ENCODE measurements around the gene TECR. TPM values are rescaled to one million over a fixed set of nuclear protein-coding genes. Genes with fewer than 3 reads are reported as not detected.

TECR gene
- total and polyA plus RNA-seq, 2 of the 13 experiments (the other 11 are each of a cell fraction or from before 2014, with no cell fraction given), result 54.9 to 121 TPM

DNA sequence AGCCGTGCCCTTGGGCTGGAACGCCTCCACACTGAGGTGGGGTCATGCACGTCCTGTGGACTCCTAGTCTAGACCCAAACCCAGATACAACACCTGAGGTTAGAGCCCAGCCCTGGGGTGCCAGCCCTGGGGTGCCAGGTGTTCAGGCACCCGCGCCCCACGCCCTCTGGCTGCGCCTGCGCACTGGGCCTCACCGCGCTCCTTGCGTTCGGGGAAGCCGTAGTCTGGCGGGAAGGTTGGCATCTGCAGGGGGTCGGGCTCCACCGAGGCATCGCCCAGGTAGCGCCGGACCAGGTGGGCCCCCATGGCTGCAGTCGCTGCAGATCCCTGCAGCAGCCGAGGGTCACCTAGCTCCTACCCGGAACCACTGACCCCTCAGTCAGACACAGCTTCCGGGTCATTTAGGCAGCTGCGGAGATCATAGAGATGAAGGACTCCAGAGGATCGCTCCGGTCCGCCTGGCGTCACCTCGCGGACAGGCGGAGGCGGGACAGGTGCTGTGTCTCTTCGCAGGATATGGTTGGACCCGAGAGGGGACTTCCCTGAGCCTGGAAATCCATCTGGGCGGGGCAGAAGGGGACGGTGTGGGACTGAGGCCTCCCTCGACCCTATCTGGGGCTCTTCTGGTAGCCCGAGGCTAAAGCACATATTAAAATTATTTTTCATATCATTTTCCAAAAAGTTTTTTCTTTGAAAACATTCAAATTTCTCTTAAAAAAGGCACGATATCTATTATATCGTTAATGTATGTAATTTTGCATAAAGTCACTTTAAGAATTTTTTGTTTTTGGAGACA, 42.5 kb downstream of the TECR start, which contains the start of gene NDUFB7 (continued):
- no peak for TF ChIP-seq ZNF460 (CRISPR knock-in tag; IDR thresholded peaks at IDR 0.05; ENCODE audit: borderline replicate concordance)
- TF ChIP-seq ZSCAN30 (CRISPR knock-in tag; IDR thresholded peaks at IDR 0.05), result no peak
- TF ChIP-seq ZNF430 (CRISPR knock-in tag; IDR thresholded peaks at IDR 0.05), result 0 out of 2 replicates have a peak, but pooled peaks have one; percentile 48
- peak; percentile 78; the same call in 1 of the 2 replicates for TF ChIP-seq ZNF205 (CRISPR knock-in tag; IDR thresholded peaks at IDR 0.05)
- TF ChIP-seq NFYB (CRISPR knock-in tag; IDR thresholded peaks at IDR 0.05), result 0 out of 2 replicates have a peak, but pooled peaks have one; percentile 14
- TF ChIP-seq PAXIP1 (CRISPR knock-in tag; conservative IDR thresholded peaks at IDR 0.05), result peak; percentile 56; the same call in 1 of the 2 replicates
- peak; percentile 97 for TF ChIP-seq PHF20 (CRISPR knock-in tag; IDR thresholded peaks at IDR 0.05)
- no peak for TF ChIP-seq TRIM22 (IDR thresholded peaks at IDR 0.05)
- TF ChIP-seq ZNF124 (CRISPR knock-in tag; IDR thresholded peaks at IDR 0.05), result peak; percentile 77
- no peak for TF ChIP-seq ZNF446 (CRISPR knock-in tag; IDR thresholded peaks at IDR 0.05)
- no peak for TF ChIP-seq PRDM15 (CRISPR knock-in tag; IDR thresholded peaks at IDR 0.05)
- TF ChIP-seq RFX3 (CRISPR knock-in tag; IDR thresholded peaks at IDR 0.05), result no peak
- TF ChIP-seq FLYWCH1 (CRISPR knock-in tag; IDR thresholded peaks at IDR 0.05), result no peak
- TF ChIP-seq ZNF747 (CRISPR knock-in tag; IDR thresholded peaks at IDR 0.05; ENCODE audit: borderline replicate concordance), result peak; percentile 90
- peak; percentile 60; the same call in 1 of the 2 replicates for TF ChIP-seq HOMEZ (CRISPR knock-in tag; IDR thresholded peaks at IDR 0.05; ENCODE audit: low read depth)
- TF ChIP-seq ZBTB8A (CRISPR knock-in tag; IDR thresholded peaks at IDR 0.05; ENCODE audit: borderline replicate concordance, low read depth), result no peak
- TF ChIP-seq RFXAP (CRISPR knock-in tag; IDR thresholded peaks at IDR 0.05; ENCODE audit: borderline replicate concordance), result peak; percentile 48; the same call in 1 of the 2 replicates
- TF ChIP-seq ZNF496 (CRISPR knock-in tag; IDR thresholded peaks at IDR 0.05; ENCODE audit: insufficient replicate concordance), result no peak
- TF ChIP-seq ZFYVE20 (CRISPR knock-in tag; IDR thresholded peaks at IDR 0.05; ENCODE audit: borderline replicate concordance, low read depth), result no peak
